Keratinocyte (primary cell): ENCODE measurements around the gene LIN9. TPM values are rescaled to one million over a fixed set of nuclear protein-coding genes. Genes with fewer than 3 reads are reported as not detected.

Experiments
- DNase-seq: peaks from one replicate; pipeline ENCODE4 v3.0.0-alpha.2; 2011; ENCODE audit warnings: low read depth, missing footprints, low spot score
- FAIRE-seq: peaks from 2 replicates; lab custom pipeline; 2011; peaks lifted over from hg19 to GRCh38; lab: Jason Lieb, UNC
- H2AFZ ChIP-seq: 2 replicates; pipeline ENCODE4 v1.6.0; 2012; ENCODE audit warnings: low read length, control low read depth, inconsistent platforms; ENCODE audit not compliant: control insufficient read depth
- H3K27ac ChIP-seq: 2 replicates; pipeline ENCODE4 v1.5.1; 2011; ENCODE audit warnings: low read length; ENCODE audit not compliant: control insufficient read depth, insufficient read depth
- H3K27me3 ChIP-seq: 3 replicates; pipeline ENCODE4 v1.6.0; 2011; ENCODE audit warnings: low read length; ENCODE audit not compliant: control insufficient read depth, insufficient read depth; ENCODE audit errors: extremely low read depth
- H3K36me3 ChIP-seq, 2 experiments: 2 replicates in 1 of 2; 3 replicates in 1 of 2; pipeline ENCODE4 v1.5.1; 2011; ENCODE audit warnings: low read length in 2 of 2, mild to moderate bottlenecking in 1 of 2; ENCODE audit not compliant: control insufficient read depth in 2 of 2, insufficient read depth in 2 of 2; ENCODE audit errors: extremely low read depth in 1 of 2
- H3K4me1 ChIP-seq: 3 replicates; pipeline ENCODE4 v1.5.1; 2011; ENCODE audit warnings: low read length; ENCODE audit not compliant: control insufficient read depth, insufficient read depth; ENCODE audit errors: extremely low read depth
- H3K4me2 ChIP-seq: 3 replicates; pipeline ENCODE4 v1.6.0; 2011; ENCODE audit warnings: low read depth, low read length; ENCODE audit not compliant: control insufficient read depth, insufficient read depth; ENCODE audit errors: extremely low read depth
- H3K4me3 ChIP-seq, 3 experiments: fragments of 200-600 bp in 1 of 3; sonication (generic) in 1 of 3; 2 replicates in 2 of 3; 3 replicates in 1 of 3; pipeline ENCODE4 v1.5.1; 2011 to 2016; ENCODE audit warnings: low read length in 3 of 3, mild to moderate bottlenecking in 3 of 3, control low read depth in 2 of 3, inconsistent platforms in 1 of 3, low read depth in 1 of 3, mixed read lengths in 1 of 3, mixed run types in 1 of 3, moderate library complexity in 1 of 3; ENCODE audit not compliant: control insufficient read depth in 2 of 3, insufficient read depth in 2 of 3; ENCODE audit errors: extremely low read depth in 1 of 3
- H3K79me2 ChIP-seq: 2 replicates; pipeline ENCODE4 v1.6.0; 2012; ENCODE audit warnings: low read length; ENCODE audit not compliant: control insufficient read depth, insufficient read depth
- H3K9ac ChIP-seq: 3 replicates; pipeline ENCODE4 v1.6.0; 2011; ENCODE audit warnings: low read length; ENCODE audit not compliant: control insufficient read depth, insufficient read depth; ENCODE audit errors: extremely low read depth
- H3K9me1 ChIP-seq: 3 replicates; pipeline ENCODE4 v1.6.0; 2011; ENCODE audit warnings: low read length; ENCODE audit not compliant: control insufficient read depth, insufficient read depth; ENCODE audit errors: extremely low read depth
- H3K9me3 ChIP-seq: 2 replicates; pipeline ENCODE4 v1.5.1; 2012; ENCODE audit warnings: low read depth, low read length; ENCODE audit not compliant: control insufficient read depth
- H4K20me1 ChIP-seq: 3 replicates; pipeline ENCODE4 v1.6.0; 2011; ENCODE audit warnings: low read length; ENCODE audit not compliant: control insufficient read depth, insufficient read depth; ENCODE audit errors: extremely low read depth
- EZH2 ChIP-seq: IDR thresholded peaks from one replicate; pipeline ENCODE4 v1.6.1; 2012; ENCODE audit warnings: inconsistent platforms, mild to moderate bottlenecking, low read length, moderate library complexity
- dilution Hi-C: fragments of 300-500 bp; cut with MboI; formaldehyde crosslinking; loops from one replicate; pipeline ENCODE4 v1.7.0; 2020; ENCODE audit warnings: low sequenced_read_pairs; ENCODE audit not compliant: extremely low pct_ligation_motif_present
- polyA plus RNA-seq, 5 experiments: library from polyadenylated mRNA; depleted of rRNA in 3 of 5; stranded (reverse) in 3 of 5; stranded (forward) in 1 of 5; unstranded in 1 of 5; fragments of >200 nt; gene quantifications; 1 replicate in 1 of 5; 2 replicates in 3 of 5; 3 replicates in 1 of 5; pipeline versions ENCODE4 v1.2.1 to v1.2.3, GENCODE V29; 2011 to 2012; ENCODE audit warnings: missing spikeins in 2 of 5, low read depth in 1 of 5, low replicate concordance in 1 of 5
- TF ChIP-seq, protein P1 (sequence below), 3 experiments: IDR thresholded peaks in 1 of 3; conservative IDR thresholded peaks in 1 of 3; optimal IDR thresholded peaks in 1 of 3; 2 replicates in 2 of 3; 3 replicates in 1 of 3; pipeline versions ENCODE3 to v1.5.1; 2011; ENCODE audit warnings: low read length in 3 of 3, mild to moderate bottlenecking in 3 of 3, moderate library complexity in 2 of 3, control low read depth in 1 of 3, inconsistent platforms in 1 of 3; ENCODE audit not compliant: insufficient read depth in 2 of 3; ENCODE audit errors: extremely low read depth in 1 of 3

The LIN9 gene
- polyA plus RNA-seq, 1 donor (not counting 4 experiments of a cell fraction or from before 2014, with no cell fraction given) = 5.6 TPM

DNA sequence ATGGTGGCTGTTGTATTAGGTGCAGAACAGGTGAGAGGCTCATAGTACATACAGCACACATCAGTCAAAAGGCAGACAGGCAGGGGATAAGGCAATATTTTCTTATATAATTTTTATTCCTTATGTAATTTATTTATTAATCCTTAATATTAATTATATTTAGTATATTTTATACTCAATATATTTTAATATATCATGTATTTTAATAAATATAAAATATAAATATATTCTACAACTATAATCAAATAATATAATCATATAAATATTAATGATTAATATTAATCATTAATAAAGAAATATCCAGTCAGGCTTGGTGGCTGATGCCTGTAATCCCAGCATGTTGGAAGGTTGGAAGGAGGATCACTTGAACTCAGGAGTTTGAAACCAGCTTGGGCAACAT, 104.8 kb downstream of the LIN9 start:
- TF ChIP-seq EZH2 = no peak
- TF ChIP-seq, protein P1, sequence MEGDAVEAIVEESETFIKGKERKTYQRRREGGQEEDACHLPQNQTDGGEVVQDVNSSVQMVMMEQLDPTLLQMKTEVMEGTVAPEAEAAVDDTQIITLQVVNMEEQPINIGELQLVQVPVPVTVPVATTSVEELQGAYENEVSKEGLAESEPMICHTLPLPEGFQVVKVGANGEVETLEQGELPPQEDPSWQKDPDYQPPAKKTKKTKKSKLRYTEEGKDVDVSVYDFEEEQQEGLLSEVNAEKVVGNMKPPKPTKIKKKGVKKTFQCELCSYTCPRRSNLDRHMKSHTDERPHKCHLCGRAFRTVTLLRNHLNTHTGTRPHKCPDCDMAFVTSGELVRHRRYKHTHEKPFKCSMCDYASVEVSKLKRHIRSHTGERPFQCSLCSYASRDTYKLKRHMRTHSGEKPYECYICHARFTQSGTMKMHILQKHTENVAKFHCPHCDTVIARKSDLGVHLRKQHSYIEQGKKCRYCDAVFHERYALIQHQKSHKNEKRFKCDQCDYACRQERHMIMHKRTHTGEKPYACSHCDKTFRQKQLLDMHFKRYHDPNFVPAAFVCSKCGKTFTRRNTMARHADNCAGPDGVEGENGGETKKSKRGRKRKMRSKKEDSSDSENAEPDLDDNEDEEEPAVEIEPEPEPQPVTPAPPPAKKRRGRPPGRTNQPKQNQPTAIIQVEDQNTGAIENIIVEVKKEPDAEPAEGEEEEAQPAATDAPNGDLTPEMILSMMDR (optimal IDR thresholded peaks at IDR 0.05 in 1 of 3, IDR thresholded peaks at IDR 0.05 in 1 of 3, conservative IDR thresholded peaks at IDR 0.05 in 1 of 3; ENCODE audit: extremely low read depth in 1 of 3, insufficient read depth in 2 of 3, low read length in 3 of 3) = no peak
- Histone ChIP-seq H3K9ac (no peak overlapping the region), H3K79me2 (no peaks in the 10 kb centered on the region), H3K27ac (no peak overlapping the region), H3K36me3 (no peaks in the 10 kb centered on the region), H3K27me3 (peaks cover 4% of the 10 kb centered on the region), H3K9me3 (no peaks in the 10 kb centered on the region), H3K4me3 (no peak overlapping the region), H2AFZ (no peak overlapping the region), H3K9me1 (no peaks in the 10 kb centered on the region), H3K4me2 (no peak overlapping the region), H3K4me1 (no peaks in the 10 kb centered on the region), H4K20me1 (no peaks in the 10 kb centered on the region)
- DNase-seq = no peak
- dilution Hi-C loops = no loop called here
- no peak for FAIRE-seq

DNA sequence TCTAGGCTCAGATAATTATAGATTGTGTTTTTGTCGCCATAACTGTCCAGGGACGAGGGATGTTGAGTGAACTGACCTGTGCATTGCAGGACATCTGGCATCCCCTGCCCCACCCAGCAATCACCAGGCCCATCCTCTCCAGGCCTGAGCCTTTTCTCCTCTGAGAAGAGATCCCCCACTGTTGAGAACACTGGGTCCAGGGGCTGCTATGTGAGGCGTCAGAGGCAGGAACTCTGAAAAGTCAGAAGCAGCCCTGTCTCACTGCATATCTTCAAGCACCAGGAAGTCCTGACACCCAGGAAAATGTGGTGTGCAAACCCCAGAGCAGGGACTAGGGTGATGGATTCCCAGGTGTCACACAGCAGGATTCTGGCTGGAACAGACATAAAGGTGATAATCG, 105.3 kb downstream of the LIN9 start:
- TF ChIP-seq EZH2 = no peak
- TF ChIP-seq, protein P1 (optimal IDR thresholded peaks at IDR 0.05 in 1 of 3, IDR thresholded peaks at IDR 0.05 in 1 of 3, conservative IDR thresholded peaks at IDR 0.05 in 1 of 3; ENCODE audit: extremely low read depth in 1 of 3, insufficient read depth in 2 of 3, low read length in 3 of 3) = no peak
- dilution Hi-C loops = no loop called here

More for the DNA sequence above, 105.3 kb downstream of the LIN9 start:
- FAIRE-seq (no peak), DNase-seq (no peak)
- no peaks in the 10 kb centered on the region for H3K36me3 ChIP-seq
- no peak overlapping the region for H2AFZ ChIP-seq
- H3K4me3 ChIP-seq = no peak overlapping the region
- no peaks in the 10 kb centered on the region for H3K9me3 ChIP-seq
- H3K79me2 ChIP-seq = no peaks in the 10 kb centered on the region
- H3K27me3 ChIP-seq = peaks cover 2% of the 10 kb centered on the region
- H3K4me1 ChIP-seq = no peaks in the 10 kb centered on the region
- H3K9ac ChIP-seq = no peak overlapping the region
- H4K20me1 ChIP-seq = no peaks in the 10 kb centered on the region
- no peaks in the 10 kb centered on the region for H3K9me1 ChIP-seq
- no peak overlapping the region for H3K27ac ChIP-seq
- H3K4me2 ChIP-seq = no peak overlapping the region
